ENCODE data around the gene PRR27.

Gene PRR27

GRCh38 chr4:70151271-70151670 lies 2.8 kb upstream of the PRR27 start:
- no peak for DNase-seq (ENCODE audit: low read depth)
- no peak overlapping the region for H3K4me3 ChIP-seq (replicated peaks; ENCODE audit: low read depth, low read length)
- no peak for TF ChIP-seq CTCF (IDR thresholded peaks at IDR 0.05; ENCODE audit: low read length, missing control alignments)

- TF ChIP-seq CTCF (IDR thresholded peaks at IDR 0.05; ENCODE audit: low read length, missing control alignments), result no peak
- no peak for DNase-seq (ENCODE audit: low read depth)
- no peak overlapping the region for H3K4me3 ChIP-seq (replicated peaks; ENCODE audit: low read depth, low read length)
These were observed 1.9 kb upstream of the PRR27 start for GRCh38 chr4:70152088-70152487.

DNA sequence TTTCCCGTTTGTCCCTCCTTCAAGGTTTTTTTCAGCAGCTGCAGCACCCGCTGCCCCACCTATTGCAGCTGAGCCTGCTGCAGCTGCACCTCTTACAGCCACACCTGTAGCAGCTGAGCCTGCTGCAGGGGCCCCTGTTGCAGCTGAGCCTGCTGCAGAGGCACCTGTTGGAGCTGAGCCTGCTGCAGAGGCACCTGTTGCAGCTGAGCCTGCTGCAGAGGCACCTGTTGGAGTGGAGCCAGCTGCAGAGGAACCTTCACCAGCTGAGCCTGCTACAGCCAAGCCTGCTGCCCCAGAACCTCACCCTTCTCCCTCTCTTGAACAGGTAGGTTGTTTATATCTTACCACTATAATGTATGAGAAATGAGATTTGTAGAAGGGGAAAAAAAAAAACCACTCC lies 4.5 kb downstream of the PRR27 start:
- no peak overlapping the region for H3K4me3 ChIP-seq (replicated peaks; ENCODE audit: low read depth, low read length)
- TF ChIP-seq CTCF (IDR thresholded peaks at IDR 0.05; ENCODE audit: low read length, missing control alignments), result no peak
- no peak for DNase-seq (ENCODE audit: low read depth)

DNA sequence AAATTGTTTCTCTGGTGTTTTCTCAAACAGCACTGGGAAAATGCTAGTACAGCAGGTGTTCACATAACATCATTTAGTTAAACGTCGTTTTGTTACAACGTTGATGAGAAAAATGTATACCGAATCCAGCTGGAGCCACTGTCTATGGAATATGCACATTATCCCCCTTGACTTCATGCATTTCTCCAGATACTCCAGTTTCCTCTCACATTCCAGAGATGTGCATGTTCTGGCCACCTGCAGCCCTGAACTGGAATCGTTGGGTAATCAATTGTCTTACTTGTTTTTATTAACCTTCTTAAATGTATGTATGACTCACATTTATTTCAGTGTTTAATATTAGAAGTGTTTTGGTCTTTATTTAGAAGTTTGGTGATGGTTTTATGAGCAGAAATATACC lies 23.1 kb downstream of the PRR27 start:
- DNase-seq (ENCODE audit: low read depth), result no peak
- no peak overlapping the region for H3K4me3 ChIP-seq (replicated peaks; ENCODE audit: low read depth, low read length)
- no peak for TF ChIP-seq CTCF (IDR thresholded peaks at IDR 0.05; ENCODE audit: low read length, missing control alignments)

- no peak for DNase-seq (ENCODE audit: low read depth)
- no peak for TF ChIP-seq CTCF (IDR thresholded peaks at IDR 0.05; ENCODE audit: low read length, missing control alignments)
- no peak overlapping the region for H3K4me3 ChIP-seq (replicated peaks; ENCODE audit: low read depth, low read length)
These were observed 24.1 kb downstream of the PRR27 start for GRCh38 chr4:70178075-70178660.

DNA sequence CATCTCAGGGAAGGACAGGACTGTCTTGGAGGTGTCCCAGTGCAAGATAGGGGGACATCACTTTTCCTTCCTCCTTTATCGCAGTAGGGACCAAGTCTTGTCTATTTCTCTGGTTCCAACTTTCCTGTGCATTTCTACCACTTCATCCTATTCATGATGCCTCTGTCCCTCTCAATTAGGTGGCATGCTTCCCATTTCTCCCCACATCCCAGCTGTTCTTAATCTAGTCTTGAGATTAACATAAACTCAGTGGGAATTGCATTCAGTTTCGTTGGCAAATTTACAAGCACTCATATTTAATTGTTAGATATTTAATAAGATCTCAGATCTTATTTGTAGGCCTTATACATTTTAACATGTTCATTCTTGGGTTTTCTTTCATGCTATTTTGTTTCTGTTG lies 25.8 kb downstream of the PRR27 start:
- no peak overlapping the region for H3K4me3 ChIP-seq (replicated peaks; ENCODE audit: low read depth, low read length)
- TF ChIP-seq CTCF (IDR thresholded peaks at IDR 0.05; ENCODE audit: low read length, missing control alignments), result no peak
- DNase-seq (ENCODE audit: low read depth), result no peak

DNA sequence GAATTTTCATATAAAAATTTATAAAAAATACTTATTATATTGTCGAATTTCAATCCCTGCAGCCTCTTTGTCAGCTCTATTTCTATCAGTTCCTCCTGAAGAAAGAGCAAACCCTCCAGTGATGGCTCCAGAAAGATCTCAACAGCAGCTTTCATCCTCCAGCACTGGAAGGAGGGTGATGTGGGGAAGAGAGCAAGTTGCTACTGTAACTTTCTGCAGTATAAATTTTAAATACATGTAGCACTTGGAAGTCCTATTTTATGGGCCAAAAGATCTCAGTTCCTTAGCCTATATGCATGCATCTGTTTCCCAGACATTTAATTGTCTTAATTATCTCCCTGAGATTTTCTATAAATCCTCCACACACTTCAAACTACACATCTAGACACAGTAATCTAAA lies 27.8 kb downstream of the PRR27 start:
- TF ChIP-seq CTCF (IDR thresholded peaks at IDR 0.05; ENCODE audit: low read length, missing control alignments), result no peak
- no peak overlapping the region for H3K4me3 ChIP-seq (replicated peaks; ENCODE audit: low read depth, low read length)
- no peak for DNase-seq (ENCODE audit: low read depth)

Measured in fibroblast of pulmonary artery (primary cell).